Vagina (tissue), 2 donors: ENCODE measurements around the gene ZCCHC12.

Source experiments
- CTCF ChIP-seq, 3 experiments: fragments of 450-650 bp in 2 of 3; fragments of 200-600 bp in 1 of 3; sonication (generic) in 1 of 3; IDR thresholded peaks; one replicate each; pipeline ENCODE4 v1.5.1; 2017 to 2019; ENCODE audit warnings: antibody characterized with exemption in 3 of 3, mild to moderate bottlenecking in 2 of 3, moderate library complexity in 2 of 3
- POLR2A ChIP-seq, 2 donors: fragments of 450-650 bp; IDR thresholded peaks; one replicate each; pipeline ENCODE4 v1.6.1; 2017; ENCODE audit warnings: antibody characterized with exemption in 2 of 2, mild to moderate bottlenecking in 2 of 2, moderate library complexity in 2 of 2

- TF ChIP-seq POLR2A (IDR thresholded peaks at IDR 0.05) = no peak
- TF ChIP-seq CTCF (IDR thresholded peaks at IDR 0.05) = no peak
Observed at GRCh38 chrX:118853596-118853995, 30.0 kb downstream of the ZCCHC12 start.
